K562 (cell line): Measurements from ENCODE around the gene GUCY1A1. TPM values are rescaled to one million over a fixed set of nuclear protein-coding genes. Genes with fewer than 3 reads are reported as not detected.

Experiments used
- ATAC-seq: fragments of 200-7000 bp; cut with Tn5 transposase; 3 replicates; pipeline ENCODE4 v1.9.1; 2020; ENCODE audit warnings: moderate library complexity
- BruUV-seq: library from RNA; stranded (reverse); fragments of 400-500 nt; replicated peaks from 2 replicates; lab custom pipeline; 2021; lab: Mats Ljungman, UMichigan
- CTCF ChIA-PET: fragments of 300-600 bp; formaldehyde crosslinking; extraction: SDS; loops from one replicate; lab custom pipeline; 2021; ENCODE audit warnings: low intra/inter-chr PET ratio; lab: Yijun Ruan, JAX
- POLR2A ChIA-PET: fragments of 300-600, 350-650 bp; sonication (Branson Sonifier 250); formaldehyde crosslinking; extraction: SDS; loops from one replicate; lab custom pipeline; 2021; ENCODE audit warnings: antibody characterized with exemption, inconsistent platforms; lab: Yijun Ruan, JAX
- DNase-seq, 4 experiments: peaks; one replicate each; pipeline versions ENCODE4 v3.0.0 to v3.0.0-alpha.2; 2011 to 2018; ENCODE audit warnings: low spot score in 3 of 4, mixed read lengths in 3 of 4; ENCODE audit errors: extremely low read depth in 1 of 4
- FAIRE-seq: peaks from 2 replicates; lab custom pipeline; 2011; peaks lifted over from hg19 to GRCh38; lab: Jason Lieb, UNC
- H2AFZ ChIP-seq: 2 replicates; pipeline ENCODE4 v1.6.0; 2011; ENCODE audit warnings: low read depth, low read length, control low read depth, inconsistent platforms
- H3K27ac ChIP-seq: fragments of 200-600 bp; 3 replicates; pipeline ENCODE4 v1.8.0; 2011; ENCODE audit warnings: low read depth, mild to moderate bottlenecking, control low read depth, inconsistent platforms, low read length, moderate library complexity, mixed read lengths; ENCODE audit errors: extremely low read depth
- H3K27me3 ChIP-seq, 2 experiments: fragments of 300-600 bp in 1 of 2; 2 replicates in 1 of 2; 3 replicates in 1 of 2; pipeline versions ENCODE4 v1.6.0 to v1.8.0; 2011; ENCODE audit warnings: inconsistent platforms in 2 of 2, low read length in 2 of 2, mild to moderate bottlenecking in 1 of 2, mixed read lengths in 1 of 2, moderate library complexity in 1 of 2; ENCODE audit not compliant: control insufficient read depth in 2 of 2, insufficient read depth in 2 of 2
- H3K36me3 ChIP-seq: fragments of 300-600 bp; 3 replicates; pipeline ENCODE4 v1.8.0; 2011; ENCODE audit warnings: mild to moderate bottlenecking, low read length, inconsistent platforms; ENCODE audit not compliant: control insufficient read depth, insufficient read depth
- H3K4me1 ChIP-seq, 2 experiments: fragments of 200-600 bp in 1 of 2; replicated peaks in 1 of 2; 2 replicates in 1 of 2; 3 replicates in 1 of 2; pipeline versions ENCODE4 v1.5.1 to v1.8.0; 2011; ENCODE audit warnings: inconsistent platforms in 2 of 2, low read length in 2 of 2, mild to moderate bottlenecking in 1 of 2, mixed read lengths in 1 of 2, moderate library complexity in 1 of 2; ENCODE audit not compliant: control insufficient read depth in 2 of 2, insufficient read depth in 2 of 2
- H3K4me2 ChIP-seq: 2 replicates; pipeline ENCODE4 v1.6.1; 2011; ENCODE audit warnings: low read length, control low read depth, inconsistent platforms, mixed read lengths; ENCODE audit not compliant: insufficient read depth
- H3K4me3 ChIP-seq: fragments of 200-600 bp; sonication (generic), shearing (Covaris generic); 2 replicates; pipeline ENCODE4 v1.5.1; 2016; ENCODE audit warnings: control low read depth, inconsistent platforms
- H3K79me2 ChIP-seq: fragments of 200-600 bp; 3 replicates; pipeline ENCODE4 v1.8.0; 2011; ENCODE audit warnings: low read length, inconsistent platforms; ENCODE audit not compliant: control insufficient read depth, insufficient read depth
- H3K9ac ChIP-seq, 2 experiments: 2 replicates each; pipeline versions ENCODE4 v1.6.0 to v1.6.1; 2011; ENCODE audit warnings: low read depth in 2 of 2, low read length in 2 of 2, control low read depth in 1 of 2, inconsistent platforms in 1 of 2, mild to moderate bottlenecking in 1 of 2, mixed read lengths in 1 of 2; ENCODE audit not compliant: insufficient read depth in 1 of 2
- H3K9me1 ChIP-seq: one replicate; pipeline ENCODE4 v1.6.0; 2011; ENCODE audit warnings: inconsistent platforms, mild to moderate bottlenecking, low read length, moderate library complexity; ENCODE audit not compliant: control insufficient read depth, insufficient read depth
- H3K9me3 ChIP-seq: replicated peaks from 2 replicates; pipeline ENCODE4 v1.5.1; 2011; ENCODE audit warnings: low read depth, low read length, inconsistent platforms; ENCODE audit not compliant: control insufficient read depth, insufficient read depth
- H4K20me1 ChIP-seq: replicated peaks from 2 replicates; pipeline ENCODE4 v1.6.1; 2011; ENCODE audit warnings: low read length, inconsistent platforms, mixed read lengths; ENCODE audit not compliant: control insufficient read depth, insufficient read depth
- ARID3B ChIP-seq: fragments of 250-450 bp; sonication (Bioruptor Pico); IDR thresholded peaks from 2 replicates; pipeline ENCODE4 v1.4.0; 2020; ENCODE audit warnings: borderline replicate concordance
- BRD9 ChIP-seq: fragments of 450-650 bp; IDR thresholded peaks from 2 replicates; pipeline ENCODE4 v1.6.1; 2018; ENCODE audit warnings: low read depth; ENCODE audit not compliant: partially characterized antibody
- FOXP4 ChIP-seq: sonication (generic); formaldehyde crosslinking; IDR thresholded peaks from 2 replicates; pipeline ENCODE4 v1.8.0; 2022; ENCODE audit warnings: mild to moderate bottlenecking, missing genetic modification reagents, borderline replicate concordance
- HNRNPUL1 ChIP-seq: fragments of 200-400 bp; formaldehyde crosslinking; IDR thresholded peaks from 2 replicates; pipeline ENCODE4 v1.6.1; 2017; ENCODE audit warnings: low read length
- NR3C1 ChIP-seq: sonication (generic); formaldehyde crosslinking; IDR thresholded peaks from 2 replicates; pipeline ENCODE4 v1.8.1; 2022; ENCODE audit warnings: missing genetic modification reagents
- PATZ1 ChIP-seq: fragments of 250-450 bp; sonication (Bioruptor Pico); IDR thresholded peaks from 2 replicates; pipeline ENCODE4 v1.5.0; 2020; ENCODE audit warnings: mild to moderate bottlenecking, borderline replicate concordance
- PHF8 ChIP-seq: fragments of 200-600 bp; sonication (generic); IDR thresholded peaks from 2 replicates; pipeline ENCODE4 v1.6.1; 2012; ENCODE audit warnings: mixed run types, mild to moderate bottlenecking, inconsistent platforms, low read length, moderate library complexity, borderline replicate concordance
- SREBF1 ChIP-seq: fragments of 150-350 bp; IDR thresholded peaks from 2 replicates; pipeline ENCODE4 v1.6.1; 2014; ENCODE audit warnings: antibody characterized with exemption, low read depth, low read length, borderline replicate concordance
- TAF15 ChIP-seq: fragments of 200-400 bp; formaldehyde crosslinking; IDR thresholded peaks from 2 replicates; pipeline ENCODE4 v1.6.1; 2017; ENCODE audit warnings: mild to moderate bottlenecking, low read depth, low read length, moderate library complexity
- TCF15 ChIP-seq: fragments of 250-450 bp; sonication (Bioruptor Pico); IDR thresholded peaks from 2 replicates; pipeline ENCODE4 v1.8.0; 2022; ENCODE audit warnings: moderate library complexity, mild to moderate bottlenecking, inconsistent platforms
- WGBS: fragments of 100-300 bp; shearing (Covaris generic); methylation state at CpG from one replicate; pipeline ENCODE4 v1.1.6; 2016; ENCODE audit warnings: low coverage, mixed read lengths; ENCODE audit not compliant: insufficient coverage; ENCODE audit errors: missing lambda C conversion rate; 5-methylcytosine and 5-hydroxymethylcytosine counted together
- in situ Hi-C: fragments of 300-500 bp; cut with MboI; formaldehyde crosslinking; loops from 4 replicates; pipeline ENCODE4 v1.15.0; 2018; ENCODE audit warnings: inconsistent platforms, mixed read lengths
- intact Hi-C: fragments of 100-400 bp; cut with micrococcal nuclease; formaldehyde crosslinking; loops from 2 replicates; pipeline ENCODE4 v1.14.2; 2022
- polyA plus RNA-seq, 8 experiments: library from polyadenylated mRNA; depleted of rRNA in 4 of 8; stranded (reverse) in 5 of 8; unstranded in 3 of 8; fragments of >200 nt; fragmentation: Nextera tagmentation in 2 of 8; fragmentation: Illumina TruSeq in 1 of 8; extraction: Ambion mirVana in 2 of 8; extraction: Trizol in 1 of 8; gene quantifications; 2 replicates each; pipeline versions ENCODE4 v1.2.1 to v1.2.3, GENCODE V29; 2011 to 2014; ENCODE audit warnings: inconsistent platforms in 1 of 8, missing spikeins in 1 of 8
- total RNA-seq, 7 experiments: library from RNA; depleted of rRNA in 6 of 7; stranded (reverse); fragments of >200 nt in 6 of 7; fragmentation: Illumina TruSeq in 2 of 7; extraction: Trizol in 2 of 7; gene quantifications; 2 replicates each; pipeline versions ENCODE4 v1.2.1 to v1.2.3, GENCODE V29; 2011 to 2021; ENCODE audit warnings: low replicate concordance in 1 of 7

GUCY1A1 gene
- total and polyA plus RNA-seq, 9 of the 15 experiments (the other 6 are each of a cell fraction or from before 2014, with no cell fraction given), result not detected

GRCh38 chr4:155722336-155722735 lies 55.7 kb downstream of the GUCY1A1 start:
- no peaks in the 10 kb centered on the region for H3K9me1 ChIP-seq
- no peaks in the 10 kb centered on the region for H3K79me2 ChIP-seq
- H2AFZ ChIP-seq, result no peak overlapping the region
- no peak overlapping the region for H3K27ac ChIP-seq
- H3K9ac ChIP-seq, result no peak overlapping the region
- in situ Hi-C loops, result no loop called here
- CTCF ChIA-PET, result no interaction called here
- FAIRE-seq (no peak), ATAC-seq (no peak), DNase-seq (no peak)
- no peaks in the 10 kb centered on the region for H4K20me1 ChIP-seq
- WGBS, result 0% methylated on average over 1 of the region's 1 CpG
- no TSS peak for BruUV-seq
- H3K9me3 ChIP-seq, result no peaks in the 10 kb centered on the region
- H3K4me2 ChIP-seq, result no peak overlapping the region
- no peak for TF ChIP-seq HNRNPUL1
- no peak for TF ChIP-seq BRD9
- TF ChIP-seq FOXP4 (CRISPR knock-in tag), result no peak
- no peak for TF ChIP-seq TAF15
- TF ChIP-seq TCF15, result no peak
- no peak for TF ChIP-seq ARID3B
- no peak for TF ChIP-seq PHF8
- no peak for TF ChIP-seq SREBF1
- no peak for TF ChIP-seq NR3C1 (CRISPR knock-in tag)
- no peak for TF ChIP-seq PATZ1 (CRISPR knock-in tag)
- H3K27me3 ChIP-seq, result no peaks in the 10 kb centered on the region
- intact Hi-C loops, result no loop called here
- no peak overlapping the region for H3K4me3 ChIP-seq
- H3K36me3 ChIP-seq, result no peaks in the 10 kb centered on the region
- POLR2A ChIA-PET, result no interaction called here
- H3K4me1 ChIP-seq, result no peaks in the 10 kb centered on the region
